Erythroblast (primary cell): Measurements from ENCODE around the gene REPS2.

Experiments used
- GATA1 ChIP-seq: IDR thresholded peaks from 2 replicates; pipeline ENCODE4 v1.6.1; 2011; ENCODE audit warnings: low read depth, mild to moderate bottlenecking, control low read depth, low read length, moderate library complexity
- POLR2A ChIP-seq: IDR thresholded peaks from 2 replicates; pipeline ENCODE4 v1.6.1; 2011; ENCODE audit warnings: mild to moderate bottlenecking, low read length

- no peak for TF ChIP-seq POLR2A
- no peak for TF ChIP-seq GATA1
Observed at GRCh38 chrX:16923157-16923556, 23.3 kb upstream of the REPS2 start.
